ENCODE data around the gene TMEM260. TPM values are rescaled to one million over a fixed set of nuclear protein-coding genes. Genes with fewer than 3 reads are reported as not detected.
"Not testable (repeated sequence)": the region's sequence is repeated elsewhere in the genome, so short reads cannot be mapped to it uniquely, and the experiment has no call there.

TMEM260 gene
- total and polyA plus RNA-seq, 7 donors, result 2.5 to 7.4 (median 3.8) TPM

DNA sequence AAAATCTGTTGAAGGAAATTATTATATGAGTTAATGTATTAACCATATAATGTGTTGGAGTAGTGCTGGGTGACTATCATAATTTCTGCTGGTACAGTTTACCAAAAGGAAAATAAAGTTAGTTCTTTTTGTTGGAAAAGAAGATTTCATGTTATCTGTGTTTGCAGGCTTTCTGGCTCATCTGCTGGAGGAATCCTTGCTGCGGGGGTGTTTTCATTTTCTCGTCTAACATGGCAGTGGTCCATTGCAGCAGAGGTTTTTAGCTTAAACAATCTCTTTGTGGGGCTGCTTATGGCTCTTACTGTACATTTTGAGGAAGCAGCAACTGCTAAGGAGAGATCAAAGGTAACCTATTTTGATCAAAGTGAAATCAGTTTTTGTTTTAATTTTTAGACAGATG, 24.1 kb downstream of the TMEM260 start:
- peaks cover 0 to 32% of the 10 kb centered on the region in 2 donors for H3K36me3 ChIP-seq (ENCODE audit: insufficient read depth in 1 of 2, low read depth in 1 of 2)
- intact Hi-C loops (cut with DNase I), result no loop called here
- no peak for ATAC-seq
- TF ChIP-seq, protein P1, sequence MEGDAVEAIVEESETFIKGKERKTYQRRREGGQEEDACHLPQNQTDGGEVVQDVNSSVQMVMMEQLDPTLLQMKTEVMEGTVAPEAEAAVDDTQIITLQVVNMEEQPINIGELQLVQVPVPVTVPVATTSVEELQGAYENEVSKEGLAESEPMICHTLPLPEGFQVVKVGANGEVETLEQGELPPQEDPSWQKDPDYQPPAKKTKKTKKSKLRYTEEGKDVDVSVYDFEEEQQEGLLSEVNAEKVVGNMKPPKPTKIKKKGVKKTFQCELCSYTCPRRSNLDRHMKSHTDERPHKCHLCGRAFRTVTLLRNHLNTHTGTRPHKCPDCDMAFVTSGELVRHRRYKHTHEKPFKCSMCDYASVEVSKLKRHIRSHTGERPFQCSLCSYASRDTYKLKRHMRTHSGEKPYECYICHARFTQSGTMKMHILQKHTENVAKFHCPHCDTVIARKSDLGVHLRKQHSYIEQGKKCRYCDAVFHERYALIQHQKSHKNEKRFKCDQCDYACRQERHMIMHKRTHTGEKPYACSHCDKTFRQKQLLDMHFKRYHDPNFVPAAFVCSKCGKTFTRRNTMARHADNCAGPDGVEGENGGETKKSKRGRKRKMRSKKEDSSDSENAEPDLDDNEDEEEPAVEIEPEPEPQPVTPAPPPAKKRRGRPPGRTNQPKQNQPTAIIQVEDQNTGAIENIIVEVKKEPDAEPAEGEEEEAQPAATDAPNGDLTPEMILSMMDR (IDR thresholded peaks at IDR 0.05), result no peak
- H3K27me3 ChIP-seq (ENCODE audit: insufficient read depth in 3 of 3, low read length in 2 of 3), result no peaks in the 10 kb centered on the region
- H3K4me1 ChIP-seq, result no peaks in the 10 kb centered on the region
- H3K27ac ChIP-seq, result no peak overlapping the region
- no peak overlapping the region for H3K4me3 ChIP-seq
- WGBS, 3 donors, result 83 to 88% (median 87%) methylated on average over 2 of the region's 2 CpGs
- DNase-seq, result no peak
- no peaks in the 10 kb centered on the region for H3K9me3 ChIP-seq

DNA sequence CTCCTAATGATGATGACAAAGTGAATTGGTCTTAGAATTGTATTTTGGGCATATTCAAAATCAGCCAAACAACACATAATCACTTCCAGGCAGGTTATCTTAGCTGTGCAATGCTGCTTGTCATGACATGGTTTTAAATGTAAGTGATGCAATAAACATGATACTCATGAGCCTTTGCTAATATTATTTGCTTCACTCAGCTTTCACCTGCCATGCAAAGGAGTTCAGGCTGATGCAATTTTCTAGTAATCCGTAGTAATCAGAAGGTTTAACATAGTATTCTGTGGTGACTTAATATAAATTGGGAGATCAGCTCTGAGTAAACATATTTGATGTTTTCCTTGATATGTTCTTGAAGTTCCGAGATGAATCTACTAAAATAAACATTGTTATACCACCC, 29.1 kb downstream of the TMEM260 start:
- no peaks in the 10 kb centered on the region for H3K27me3 ChIP-seq (ENCODE audit: insufficient read depth in 3 of 3, low read length in 2 of 3)
- H3K27ac ChIP-seq, result no peak overlapping the region
- no peaks in the 10 kb centered on the region for H3K4me1 ChIP-seq
- TF ChIP-seq, protein P1 (IDR thresholded peaks at IDR 0.05), result no peak
- intact Hi-C loops (cut with DNase I), result no loop called here
- H3K4me3 ChIP-seq, result no peak overlapping the region
- no peaks in the 10 kb centered on the region for H3K9me3 ChIP-seq
- ATAC-seq (no peak), DNase-seq (no peak)
- H3K36me3 ChIP-seq (ENCODE audit: insufficient read depth in 1 of 2, low read depth in 1 of 2), result peaks cover 3 to 74% of the 10 kb centered on the region in 2 donors
- WGBS, 3 donors, result 92 to 94% (median 94%) methylated on average over 2 of the region's 2 CpGs

DNA sequence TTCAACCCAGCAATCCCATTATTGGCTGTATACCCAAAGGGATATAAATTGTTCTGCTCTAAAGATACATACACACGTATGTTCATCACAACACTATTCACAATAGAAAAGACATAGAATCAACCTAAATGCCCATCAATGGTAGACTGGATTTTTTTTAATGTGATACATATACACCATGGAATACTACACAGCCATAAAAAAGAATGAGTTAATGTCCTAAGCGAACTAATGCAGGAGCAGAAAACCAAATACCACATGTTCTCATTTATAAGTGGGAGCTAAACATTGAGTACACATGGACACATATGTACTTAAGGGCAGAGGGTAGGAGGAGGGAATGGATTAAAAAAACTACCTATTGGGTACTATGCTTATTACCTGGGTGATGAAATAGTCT, 32.1 kb downstream of the TMEM260 start:
- H3K36me3 ChIP-seq (ENCODE audit: insufficient read depth in 1 of 2, low read depth in 1 of 2), result peaks cover 3 to 83% of the 10 kb centered on the region in 2 donors
- not testable (repeated sequence) for H3K4me1 ChIP-seq; H3K4me3 ChIP-seq; ATAC-seq; H3K27ac ChIP-seq; H3K27me3 ChIP-seq (ENCODE audit: insufficient read depth in 3 of 3, low read length in 2 of 3); H3K9me3 ChIP-seq; DNase-seq
- intact Hi-C loops (cut with DNase I), result loop anchor here in 1 of 2 donors (10.0 kb wide), 1 partner anchor 613 kb away; no protein-coding TSS in a partner anchor
- WGBS, 3 donors, result 96 to 99% (median 97%) methylated on average over 2 of the region's 2 CpGs

DNA sequence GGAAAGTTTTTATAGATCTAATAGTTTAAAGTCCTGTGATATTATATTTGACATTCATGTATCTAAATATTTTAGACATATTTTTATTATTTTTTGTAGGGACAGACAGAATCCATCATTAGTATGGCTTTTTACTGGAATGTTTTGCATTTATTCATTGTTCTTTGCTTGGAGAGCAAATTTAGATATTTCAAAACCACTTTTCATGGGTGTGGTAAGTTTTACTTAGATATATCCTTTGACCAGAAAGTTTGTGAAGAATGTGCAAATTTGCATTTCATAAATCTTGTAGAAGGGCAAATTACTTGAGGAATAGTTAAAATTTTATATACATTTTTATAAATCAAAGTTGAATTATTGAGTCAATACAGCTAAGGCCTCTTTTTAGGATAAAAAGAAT, 37.5 kb downstream of the TMEM260 start:
- intact Hi-C loops (cut with DNase I), result loop anchor here in 1 of 2 donors (10.0 kb wide), 1 partner anchor 608 kb away; no protein-coding TSS in a partner anchor
- peaks cover 2 to 92% of the 10 kb centered on the region in 2 donors for H3K36me3 ChIP-seq (ENCODE audit: insufficient read depth in 1 of 2, low read depth in 1 of 2)
- H3K27me3 ChIP-seq (ENCODE audit: insufficient read depth in 3 of 3, low read length in 2 of 3), result no peaks in the 10 kb centered on the region

DNA sequence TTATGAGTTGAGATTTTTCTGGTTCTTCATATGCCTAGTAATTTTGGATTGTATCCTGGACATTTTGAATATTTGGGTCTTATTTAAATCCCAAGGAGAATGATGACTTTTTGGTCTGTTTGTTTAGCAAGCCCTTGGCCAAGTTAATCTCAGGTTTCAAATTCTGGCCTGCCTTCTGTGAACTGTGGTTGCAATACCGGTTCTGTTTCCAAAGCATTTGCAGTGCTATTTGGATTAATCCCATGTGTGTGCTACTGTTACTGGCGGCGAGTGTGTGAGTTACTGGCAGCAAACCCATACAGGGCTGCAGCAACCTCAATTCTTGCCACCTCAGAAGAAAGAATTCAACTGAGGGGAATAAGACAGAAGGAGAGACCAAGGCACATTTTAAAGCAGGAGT, 51.1 kb downstream of the TMEM260 start:
- Histone ChIP-seq H3K4me1 (peaks cover 7% of the 10 kb centered on the region), H3K9me3 (peaks cover 25% of the 10 kb centered on the region), H3K4me3 (no peak overlapping the region), H3K36me3 (ENCODE audit: insufficient read depth in 1 of 2, low read depth in 1 of 2) (peaks cover 0 to 60% of the 10 kb centered on the region in 2 donors), H3K27me3 (ENCODE audit: insufficient read depth in 3 of 3, low read length in 2 of 3) (no peaks in the 10 kb centered on the region), H3K27ac (no peak overlapping the region)
- no peak for DNase-seq
- WGBS, 3 donors, result 29 to 36% (median 35%) methylated on average over 3 of the region's 3 CpGs
- TF ChIP-seq, protein P1 (IDR thresholded peaks at IDR 0.05), result no peak
- intact Hi-C loops (cut with DNase I), result loop anchor here in 1 of 2 donors (5.0 kb wide), 1 partner anchor 53 kb away; the partner anchor contains the start of gene TMEM260
- peak in 1 of 4 donors; percentile 46 for ATAC-seq

More for the DNA sequence above, 37.5 kb downstream of the TMEM260 start:
- Histone ChIP-seq H3K4me1 (no peaks in the 10 kb centered on the region), H3K4me3 (no peak overlapping the region), H3K9me3 (no peaks in the 10 kb centered on the region), H3K27ac (no peak overlapping the region)
- DNase-seq (no peak), ATAC-seq (no peak)
- TF ChIP-seq, protein P1 (IDR thresholded peaks at IDR 0.05), result no peak

All from psoas muscle (tissue), 8 donors.